Mesodermal cell (in vitro differentiated cells): ENCODE data around the gene REPIN1. TPM values are rescaled to one million over a fixed set of nuclear protein-coding genes. Genes with fewer than 3 reads are reported as not detected.

ENCODE experiments used
- H3K27ac ChIP-seq: 2 replicates; pipeline ENCODE4 v1.7.0; 2013; ENCODE audit warnings: mild to moderate bottlenecking, low read depth, low read length, moderate library complexity; ENCODE audit not compliant: severe bottlenecking
- H3K36me3 ChIP-seq: 2 replicates; pipeline ENCODE4 v1.7.1; 2013; ENCODE audit warnings: mild to moderate bottlenecking, low read length, moderate library complexity; ENCODE audit not compliant: control insufficient read depth, insufficient read depth
- H3K4me1 ChIP-seq: one replicate; pipeline ENCODE4 v1.7.1; 2013; ENCODE audit warnings: mild to moderate bottlenecking, low read length; ENCODE audit not compliant: insufficient read depth, control insufficient read depth, poor library complexity, severe bottlenecking
- H3K4me3 ChIP-seq: 2 replicates; pipeline ENCODE4 v1.7.0; 2013; ENCODE audit warnings: low read length, control low read depth, mild to moderate bottlenecking; ENCODE audit not compliant: insufficient read depth, poor library complexity, severe bottlenecking; ENCODE audit errors: extremely low read depth
- H3K9me3 ChIP-seq: 2 replicates; pipeline ENCODE4 v1.7.1; 2013; ENCODE audit warnings: mild to moderate bottlenecking, low read length, moderate library complexity; ENCODE audit not compliant: control insufficient read depth
- WGBS, 2 experiments: methylation state at CpG; one replicate each; pipeline ENCODE4 v1.1.5; 2013; ENCODE audit warnings: missing lambda C conversion rate in 2 of 2; ENCODE audit not compliant: insufficient coverage in 2 of 2; 5-methylcytosine and 5-hydroxymethylcytosine counted together
- polyA plus RNA-seq, 2 experiments: library from polyadenylated mRNA; stranded (reverse); fragments of 50-300 nt; gene quantifications; one replicate each; pipeline ENCODE4 v1.2.3, GENCODE V29; 2013

The REPIN1 gene
- polyA plus RNA-seq (2013, experiment 1 of 2) = 124 TPM
- 102 TPM for polyA plus RNA-seq (2013, experiment 2 of 2)

DNA sequence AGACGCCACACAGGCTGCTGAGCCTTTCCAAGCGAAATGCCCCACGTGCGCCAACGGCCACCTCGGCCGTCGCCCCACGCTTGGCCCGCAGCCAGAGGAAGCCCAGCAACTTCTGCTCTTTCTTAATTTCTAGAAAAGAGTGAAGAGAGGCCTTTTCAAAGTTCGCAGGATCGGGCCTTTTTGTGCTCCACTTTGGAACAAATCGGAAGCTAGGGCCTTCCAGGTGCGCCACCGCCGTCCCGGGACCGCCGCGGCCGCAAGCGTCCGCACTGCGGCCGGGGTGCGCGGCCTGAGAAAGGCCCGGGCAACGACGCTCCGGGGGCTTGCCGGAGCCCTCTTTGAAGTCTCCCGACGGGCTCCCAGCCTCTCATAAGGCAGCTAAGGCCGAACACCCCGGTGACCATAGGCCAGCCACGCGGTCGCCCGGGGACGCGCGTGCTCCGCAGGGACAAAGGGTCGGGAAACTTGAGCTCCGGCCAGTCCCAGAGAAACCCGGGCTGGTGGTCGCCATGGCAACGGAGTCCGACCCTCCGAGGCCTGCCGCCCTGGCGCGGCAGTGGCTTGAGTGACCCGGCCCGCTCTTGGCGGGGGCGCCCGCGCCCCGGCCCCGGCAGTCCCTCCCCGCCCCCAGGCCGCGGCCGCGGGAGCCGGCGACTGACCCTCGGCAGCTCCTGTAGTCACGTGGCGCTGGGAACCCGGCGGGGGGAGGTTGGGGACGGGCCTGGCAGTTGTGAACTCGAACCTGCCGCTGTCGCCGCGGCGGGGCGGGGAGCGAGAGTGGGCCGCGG is at the start of gene REPIN1:
TSS of gene REPIN1 (plus strand) at position 727 of the 788 bp plus-strand sequence. CDS start 890 bp downstream, outside the sequence.
- WGBS, 2 experiments = 3 to 4% methylated on average over 63 to 71 of the region's 85 CpGs
- no peaks in the 10 kb centered on the region for H3K9me3 ChIP-seq
- H3K4me1 ChIP-seq = peaks cover 45% of the 10 kb centered on the region
- peaks cover 37% of the 10 kb centered on the region for H3K36me3 ChIP-seq
- H3K4me3 ChIP-seq = peak within 1 kb of the TSS; percentile 80
- H3K27ac ChIP-seq = peak within 1 kb of the TSS; percentile 98

DNA sequence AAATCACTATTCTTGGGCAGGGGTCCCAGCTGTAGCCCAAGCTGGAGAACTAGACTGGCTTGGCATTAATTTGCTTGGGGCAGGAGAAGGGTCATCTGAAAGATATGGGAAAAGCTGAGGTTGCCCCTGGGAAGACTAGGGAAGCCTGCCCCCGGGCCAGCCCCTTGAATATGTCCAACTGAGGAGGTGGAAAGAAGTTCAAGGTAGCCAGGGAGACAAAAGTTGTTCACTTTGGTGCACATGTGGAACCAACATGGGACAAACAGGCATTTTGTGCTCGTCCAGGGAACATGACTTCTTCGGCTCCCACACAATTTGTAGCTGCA is 46.9 kb upstream of the REPIN1 start:
- Histone ChIP-seq H3K27ac (no peak overlapping the region), H3K9me3 (no peaks in the 10 kb centered on the region), H3K36me3 (peaks cover 13% of the 10 kb centered on the region), H3K4me1 (peaks cover 12% of the 10 kb centered on the region), H3K4me3 (no peak overlapping the region)
- WGBS, 2 experiments = 92 to 100% methylated on average over 3 of the region's 3 CpGs

GRCh38 chr7:150322114-150322832 is 46.3 kb upstream of the REPIN1 start:
- no peaks in the 10 kb centered on the region for H3K9me3 ChIP-seq
- peak overlapping the region; percentile 68 for H3K4me3 ChIP-seq
- H3K4me1 ChIP-seq = peaks cover 12% of the 10 kb centered on the region
- no peak overlapping the region for H3K27ac ChIP-seq
- H3K36me3 ChIP-seq = peaks cover 18% of the 10 kb centered on the region
- WGBS, 2 experiments = 77 to 87% methylated on average over 2 to 3 of the region's 4 CpGs

GRCh38 chr7:150322833-150323681 is 45.6 kb upstream of the REPIN1 start, which contains the start of the genes ACTR3C and LRRC61:
TSS of gene ACTR3C (minus strand) at chr7:150323545. CDS start at chr7:150295296, 28,249 bp downstream.
TSS of gene LRRC61 (plus strand) at chr7:150323355. CDS start at chr7:150336862, 13,507 bp downstream.
- Histone ChIP-seq H3K9me3 (no peaks in the 10 kb centered on the region), H3K4me3 (peak within 1 kb of the TSS; percentile 68), H3K4me1 (peaks cover 12% of the 10 kb centered on the region), H3K36me3 (peaks cover 26% of the 10 kb centered on the region), H3K27ac (peak within 1 kb of the TSS; percentile 29)
- 21 to 23% methylated on average over 70 of the region's 82 CpGs for WGBS, 2 experiments

DNA sequence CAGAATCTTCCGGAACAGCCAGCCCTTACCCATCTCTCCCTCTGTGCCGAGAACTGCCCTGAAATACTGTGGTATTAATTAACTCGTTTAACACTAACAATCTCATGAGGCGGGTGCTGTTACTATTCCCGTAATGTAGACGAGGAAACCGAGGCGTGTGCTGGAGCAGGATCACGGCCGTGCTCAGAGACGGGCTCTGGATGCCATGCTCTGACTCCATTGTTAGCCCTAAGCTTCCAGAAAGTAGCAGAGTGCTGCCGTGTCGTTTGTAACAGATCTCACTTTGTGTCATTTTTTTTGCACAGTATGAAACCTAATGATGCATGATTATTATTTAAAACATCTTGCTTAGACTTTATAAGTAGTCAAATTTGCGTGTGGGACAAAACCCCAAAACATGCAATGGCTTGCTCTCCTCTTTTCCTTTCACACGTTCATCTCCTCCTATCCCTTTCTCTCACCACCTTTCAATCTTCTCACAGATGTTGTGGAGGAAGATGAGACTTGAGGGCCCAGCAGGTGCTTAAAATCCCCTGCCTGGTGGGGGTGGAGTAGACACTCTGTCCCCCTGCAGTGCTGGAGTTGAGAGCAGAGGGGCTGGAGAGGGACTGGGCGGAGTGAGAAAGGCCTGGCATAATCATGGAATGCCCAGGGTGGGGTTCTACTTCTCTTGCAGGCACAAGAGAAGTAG is 44.8 kb upstream of the REPIN1 start:
- H3K4me3 ChIP-seq = peak overlapping the region; percentile 68
- 19 to 21% methylated on average over 9 to 12 of the region's 16 CpGs for WGBS, 2 experiments
- peak overlapping the region; percentile 29 for H3K27ac ChIP-seq
- H3K9me3 ChIP-seq = no peaks in the 10 kb centered on the region
- peaks cover 12% of the 10 kb centered on the region for H3K4me1 ChIP-seq
- H3K36me3 ChIP-seq = peaks cover 34% of the 10 kb centered on the region

DNA sequence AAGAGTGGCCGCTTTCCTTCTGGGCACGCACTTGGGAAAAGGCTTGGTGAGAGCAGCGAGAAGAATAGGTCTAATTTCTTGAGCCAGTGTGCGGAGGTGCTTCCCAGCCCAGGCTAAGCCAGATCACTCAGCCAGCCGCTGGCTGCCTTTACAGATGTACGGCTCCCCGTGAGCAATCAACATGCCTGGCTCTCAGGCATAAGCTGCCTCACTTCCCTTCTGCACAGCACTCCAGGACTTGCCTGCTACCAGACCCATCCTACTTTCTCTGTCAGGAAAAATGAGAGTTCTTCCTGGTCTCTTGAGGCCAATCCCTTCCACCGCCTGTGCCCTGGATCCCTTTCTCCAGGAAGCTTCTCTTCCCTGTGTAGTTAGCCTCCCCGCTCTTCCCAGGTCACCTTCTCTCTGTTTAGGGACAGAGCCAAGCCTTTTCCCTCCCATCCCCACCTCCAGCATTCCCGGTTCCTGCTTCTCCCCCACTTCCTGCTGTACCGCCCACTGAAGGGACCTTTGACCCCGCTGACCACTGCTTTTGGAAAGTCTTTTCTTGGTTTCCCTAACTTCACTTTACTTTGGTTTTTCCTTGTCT is 44.2 kb upstream of the REPIN1 start:
- Histone ChIP-seq H3K36me3 (peaks cover 40% of the 10 kb centered on the region), H3K27ac (no peak overlapping the region), H3K4me3 (peak overlapping the region; percentile 68), H3K4me1 (peaks cover 12% of the 10 kb centered on the region), H3K9me3 (no peaks in the 10 kb centered on the region)
- 44 to 48% methylated on average over 11 to 12 of the region's 12 CpGs for WGBS, 2 experiments

DNA sequence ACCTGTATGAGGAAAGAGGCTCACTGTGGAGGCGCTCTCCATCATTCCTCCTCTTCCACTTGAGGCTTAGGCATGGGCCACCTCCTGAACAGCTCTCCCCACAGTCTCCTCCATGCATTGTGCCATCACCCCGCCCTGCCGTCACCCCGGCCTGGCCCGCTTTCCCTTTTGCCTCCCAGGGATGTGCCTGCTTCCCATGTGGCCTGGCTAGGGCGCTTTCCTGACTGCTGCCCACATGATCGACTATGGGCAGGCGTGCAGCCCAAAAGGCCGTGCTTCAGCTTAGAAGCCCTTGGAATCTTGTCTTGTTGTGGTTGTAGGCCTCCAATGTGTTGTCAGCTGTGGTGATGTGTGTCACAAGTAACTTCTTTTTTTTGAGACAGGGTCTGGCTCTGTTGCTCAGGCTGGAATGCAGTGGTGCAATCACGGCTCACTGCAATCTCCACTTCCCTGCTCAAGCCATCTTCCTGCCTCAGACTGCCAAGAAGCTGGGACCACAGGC is 43.5 kb upstream of the REPIN1 start:
- no peak overlapping the region for H3K27ac ChIP-seq
- WGBS, 2 experiments = 94 to 98% methylated on average over 9 to 10 of the region's 10 CpGs
- H3K36me3 ChIP-seq = peaks cover 46% of the 10 kb centered on the region
- H3K4me3 ChIP-seq = no peak overlapping the region
- H3K9me3 ChIP-seq = no peaks in the 10 kb centered on the region
- H3K4me1 ChIP-seq = peaks cover 12% of the 10 kb centered on the region

DNA sequence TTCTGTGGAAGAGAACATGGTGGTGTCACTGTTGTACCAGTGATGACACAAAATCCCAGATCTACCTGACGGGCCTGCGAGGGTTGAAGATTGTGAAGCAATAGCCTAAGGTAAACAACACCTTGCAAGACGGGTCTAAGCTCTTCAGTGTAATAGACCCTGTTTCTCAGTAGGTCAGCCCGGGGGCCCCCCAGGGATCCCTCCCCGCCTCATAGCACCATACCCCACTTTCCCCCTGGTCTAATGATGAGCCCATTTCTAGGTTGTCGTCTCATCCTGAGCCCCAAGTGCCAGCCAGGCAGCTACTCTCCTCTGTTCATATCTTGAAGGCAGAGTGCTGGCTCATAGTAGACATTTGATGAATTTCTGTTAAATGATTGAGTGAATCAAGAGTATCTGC is 42.7 kb upstream of the REPIN1 start:
- Histone ChIP-seq H3K9me3 (no peaks in the 10 kb centered on the region), H3K36me3 (peaks cover 54% of the 10 kb centered on the region), H3K4me3 (no peak overlapping the region), H3K27ac (no peak overlapping the region), H3K4me1 (peaks cover 10% of the 10 kb centered on the region)
- 93 to 98% methylated on average over 3 to 5 of the region's 6 CpGs for WGBS, 2 experiments

- Histone ChIP-seq H3K9me3 (no peaks in the 10 kb centered on the region), H3K27ac (no peak overlapping the region), H3K36me3 (peaks cover 62% of the 10 kb centered on the region), H3K4me3 (no peak overlapping the region), H3K4me1 (peaks cover 10% of the 10 kb centered on the region)
- WGBS, 2 experiments = 80 to 92% methylated on average over 2 to 3 of the region's 4 CpGs
Measured at GRCh38 chr7:150326657-150327268, 41.9 kb upstream of the REPIN1 start.
